Colonic mucosa (tissue), 4 donors: ENCODE measurements around the gene PNPLA2. TPM values are rescaled to one million over a fixed set of nuclear protein-coding genes. Genes with fewer than 3 reads are reported as not detected.

Source experiments
- DNase-seq: peaks from one replicate; pipeline ENCODE4 v3.0.0-alpha.2; 2020
- H3K27ac ChIP-seq: fragments of 200-600 bp; one replicate; pipeline ENCODE4 v1.8.0; 2021
- H3K27me3 ChIP-seq: fragments of 200-600 bp; one replicate; pipeline ENCODE4 v1.8.0; 2021
- H3K36me3 ChIP-seq: fragments of 200-600 bp; one replicate; pipeline ENCODE4 v1.8.0; 2021
- H3K4me1 ChIP-seq: fragments of 200-600 bp; one replicate; pipeline ENCODE4 v1.8.0; 2021; ENCODE audit warnings: mild to moderate bottlenecking
- H3K4me3 ChIP-seq: fragments of 200-600 bp; one replicate; pipeline ENCODE4 v1.8.0; 2021
- H3K9ac ChIP-seq, 2 donors: one replicate each; pipeline ENCODE4 v1.7.0; 2013; ENCODE audit warnings: control low read depth in 2 of 2, low read depth in 2 of 2, low read length in 2 of 2
- H3K9me3 ChIP-seq: fragments of 200-600 bp; one replicate; pipeline ENCODE4 v1.8.0; 2021
- intact Hi-C: fragments of 100-400 bp; cut with DNase I; formaldehyde crosslinking; loops from one replicate; pipeline ENCODE4 v1.14.1; 2022
- total RNA-seq, 2 donors: library from RNA; stranded (reverse); fragmentation: NEBNext Ultra II Directional in 1 of 2; extraction: Animal tissue kit (Norgen Biotek cat#: 25700) in 1 of 2; gene quantifications; one replicate each; pipeline ENCODE4 v1.2.1, GENCODE V29; 2021
- TF ChIP-seq, protein P1 (sequence below): fragments of 200-600 bp; IDR thresholded peaks from one replicate; pipeline ENCODE4 v1.8.0; 2022; ENCODE audit warnings: antibody characterized with exemption, mild to moderate bottlenecking
- donor health status: healthy.
- donor health status: DM: no; HTN: no; CAD: no.
- donor health status: DM: no; HTN: no; CAD: no.

Gene PNPLA2
- total RNA-seq, 2 donors from 2014 or later: 139 to 155 TPM

DNA sequence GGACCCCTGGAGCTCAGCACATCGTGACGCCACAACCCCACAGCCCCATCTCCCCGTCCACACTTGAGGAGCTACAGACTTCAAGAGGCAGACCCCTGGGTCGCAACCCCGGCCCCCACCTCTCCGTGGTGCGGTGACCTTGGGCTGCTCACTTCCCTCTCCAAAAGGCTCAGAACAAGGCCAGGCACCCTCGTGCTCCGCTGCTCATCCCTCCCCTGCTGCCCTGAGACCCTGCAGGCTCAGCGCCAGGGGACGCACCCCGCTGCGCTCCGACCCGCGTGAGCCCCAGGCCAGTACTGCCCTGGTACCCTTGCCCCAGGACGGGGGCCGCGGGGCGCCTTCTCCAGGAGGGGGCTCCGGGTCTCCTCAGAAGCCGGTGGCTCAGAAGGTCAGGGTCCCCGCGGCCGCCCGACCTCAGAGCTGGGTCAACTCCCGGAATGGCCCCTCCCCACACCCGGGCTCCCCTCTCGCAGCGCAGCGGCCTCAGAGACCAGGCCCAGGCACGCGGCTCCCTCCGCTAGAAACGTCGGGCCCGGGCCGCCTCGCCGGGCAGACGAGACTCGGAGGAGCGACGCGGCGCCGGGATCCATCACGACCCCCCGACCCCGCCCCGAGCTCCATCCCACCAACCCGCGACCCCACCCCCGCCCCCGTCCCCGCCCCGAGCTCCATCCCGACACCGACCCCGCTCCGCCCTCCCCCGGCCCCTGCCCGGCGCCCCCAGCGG, 42.0 kb upstream of the PNPLA2 start:
- intact Hi-C loops: no loop called here
- TF ChIP-seq, protein P1, sequence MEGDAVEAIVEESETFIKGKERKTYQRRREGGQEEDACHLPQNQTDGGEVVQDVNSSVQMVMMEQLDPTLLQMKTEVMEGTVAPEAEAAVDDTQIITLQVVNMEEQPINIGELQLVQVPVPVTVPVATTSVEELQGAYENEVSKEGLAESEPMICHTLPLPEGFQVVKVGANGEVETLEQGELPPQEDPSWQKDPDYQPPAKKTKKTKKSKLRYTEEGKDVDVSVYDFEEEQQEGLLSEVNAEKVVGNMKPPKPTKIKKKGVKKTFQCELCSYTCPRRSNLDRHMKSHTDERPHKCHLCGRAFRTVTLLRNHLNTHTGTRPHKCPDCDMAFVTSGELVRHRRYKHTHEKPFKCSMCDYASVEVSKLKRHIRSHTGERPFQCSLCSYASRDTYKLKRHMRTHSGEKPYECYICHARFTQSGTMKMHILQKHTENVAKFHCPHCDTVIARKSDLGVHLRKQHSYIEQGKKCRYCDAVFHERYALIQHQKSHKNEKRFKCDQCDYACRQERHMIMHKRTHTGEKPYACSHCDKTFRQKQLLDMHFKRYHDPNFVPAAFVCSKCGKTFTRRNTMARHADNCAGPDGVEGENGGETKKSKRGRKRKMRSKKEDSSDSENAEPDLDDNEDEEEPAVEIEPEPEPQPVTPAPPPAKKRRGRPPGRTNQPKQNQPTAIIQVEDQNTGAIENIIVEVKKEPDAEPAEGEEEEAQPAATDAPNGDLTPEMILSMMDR: no peak
- H3K36me3 ChIP-seq: no peaks in the 10 kb centered on the region
- peak overlapping the region; percentile 85 to 93 for H3K9ac ChIP-seq
- H3K4me1 ChIP-seq: peaks cover 16% of the 10 kb centered on the region
- no peaks in the 10 kb centered on the region for H3K9me3 ChIP-seq
- peak overlapping the region; percentile 72 for H3K4me3 ChIP-seq
- H3K27ac ChIP-seq: no peak overlapping the region
- no peaks in the 10 kb centered on the region for H3K27me3 ChIP-seq
- DNase-seq: no peak

DNA sequence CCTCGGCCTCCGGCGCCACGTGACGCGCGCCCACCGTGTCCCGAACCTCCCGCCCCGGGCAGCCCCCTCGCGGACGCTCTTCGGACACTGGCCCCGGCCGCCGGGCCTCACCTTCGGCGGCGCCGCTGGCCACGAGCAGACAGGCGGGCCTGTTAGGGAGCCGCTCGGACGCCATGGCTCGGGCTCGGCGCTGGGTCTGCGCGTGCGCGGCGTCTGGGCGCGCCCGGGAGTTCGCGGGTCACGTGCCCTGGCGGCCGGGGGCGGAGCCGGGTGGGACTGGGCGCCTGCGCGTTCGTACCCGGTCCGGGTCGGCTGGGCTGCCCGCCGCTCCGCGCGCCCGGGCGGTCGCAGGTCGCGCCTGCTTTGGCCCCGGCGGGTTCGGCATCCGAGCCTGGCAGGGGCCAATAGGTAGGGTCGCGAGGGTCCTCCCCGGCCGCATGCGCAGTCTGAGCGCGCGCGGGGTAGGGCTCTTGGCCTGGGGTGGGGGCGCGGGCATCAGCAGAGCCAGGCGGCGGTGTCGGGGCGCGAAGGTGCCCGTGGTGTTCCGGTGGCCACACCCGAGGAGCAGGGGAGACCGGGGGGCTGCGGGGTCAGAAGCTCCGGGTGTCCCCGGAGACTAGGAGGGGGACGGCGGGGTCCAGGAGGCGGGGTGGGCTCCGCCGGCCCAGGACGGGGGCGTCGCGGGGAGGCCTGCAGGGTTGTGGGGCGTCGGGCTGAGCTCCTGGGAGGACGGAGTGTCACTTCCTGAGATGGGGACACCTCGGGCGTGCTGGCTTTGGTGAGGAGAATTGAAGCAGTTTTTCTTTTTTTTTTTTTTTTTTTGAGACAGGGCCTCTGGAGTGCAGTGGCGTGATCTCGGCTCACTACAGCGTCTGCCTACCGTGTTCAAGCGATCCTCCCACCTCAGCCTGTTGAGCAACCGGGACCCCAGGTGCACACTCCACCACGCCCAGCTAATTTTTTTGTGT, 41.1 kb upstream of the PNPLA2 start, which contains the start of gene GATD1:
GATD1 (minus strand) TSS at position 200 of the 968 bp plus-strand sequence; CDS start at position 175, 25 bp downstream.
- peak; percentile 94 for DNase-seq

DNA sequence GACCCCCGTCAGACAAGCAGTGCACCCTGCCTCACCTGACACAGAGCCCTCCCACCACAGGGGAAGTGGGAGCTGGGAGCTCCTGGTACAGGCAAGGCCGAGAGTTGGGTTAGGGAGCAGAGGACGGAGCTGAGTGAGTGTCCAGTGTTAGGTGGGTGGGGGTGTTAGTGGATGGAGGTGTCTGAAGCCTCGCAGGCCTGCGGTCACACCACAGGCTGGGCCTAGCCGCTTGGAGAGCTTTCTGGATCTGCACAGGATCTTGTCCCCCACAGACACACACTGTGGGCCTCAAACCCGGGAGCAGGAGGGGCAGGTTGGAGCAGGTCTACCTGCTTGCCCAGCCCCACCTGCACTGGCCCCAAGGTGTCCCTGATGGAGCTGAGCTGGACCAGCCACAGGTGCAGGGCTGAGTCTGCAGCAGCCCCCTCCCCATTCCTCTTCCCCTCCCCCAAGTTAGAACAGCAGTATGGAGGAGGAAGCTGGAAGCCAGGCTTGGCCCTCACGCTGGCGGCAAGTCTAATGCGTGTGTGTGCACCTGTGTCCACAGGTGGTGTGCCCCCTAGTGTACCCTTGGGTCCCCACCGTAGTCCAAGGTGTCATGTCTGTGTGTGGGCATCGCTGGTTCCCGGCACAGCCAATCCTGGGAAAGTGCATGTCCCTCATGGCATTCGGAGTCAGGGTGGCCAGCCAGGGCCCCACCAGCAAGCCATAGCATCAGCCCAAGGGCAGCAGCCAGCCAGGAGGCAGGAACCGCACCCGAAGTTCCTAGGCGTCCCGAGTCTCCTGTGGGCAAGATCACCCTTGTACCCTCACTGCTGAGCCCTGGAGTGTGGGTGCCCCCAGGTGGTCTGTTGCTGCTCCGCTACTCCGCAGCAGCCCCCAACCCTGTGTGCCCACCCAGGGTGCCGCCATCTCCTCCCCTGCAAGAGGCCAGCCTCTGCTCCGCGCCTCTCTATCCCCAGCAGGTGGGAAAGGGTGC, 39.4 kb upstream of the PNPLA2 start:
- Histone ChIP-seq H3K27me3 (no peaks in the 10 kb centered on the region), H3K4me3 (no peak overlapping the region), H3K9ac (no peak overlapping the region), H3K36me3 (no peaks in the 10 kb centered on the region), H3K27ac (no peak overlapping the region), H3K9me3 (no peaks in the 10 kb centered on the region), H3K4me1 (peaks cover 16% of the 10 kb centered on the region)
- no peak for DNase-seq
- intact Hi-C loops: no loop called here
- TF ChIP-seq, protein P1: no peak

More for the DNA sequence above, 41.1 kb upstream of the PNPLA2 start, which contains the start of gene GATD1:
- TF ChIP-seq, protein P1: no peak
- no peaks in the 10 kb centered on the region for H3K27me3 ChIP-seq
- no peaks in the 10 kb centered on the region for H3K36me3 ChIP-seq
- no peaks in the 10 kb centered on the region for H3K9me3 ChIP-seq
- H3K4me1 ChIP-seq: peaks cover 16% of the 10 kb centered on the region
- intact Hi-C loops: no loop called here
- H3K4me3 ChIP-seq: peak within 1 kb of the TSS; percentile 72
- peak within 1 kb of the TSS; percentile 37 for H3K27ac ChIP-seq
- H3K9ac ChIP-seq: peak within 1 kb of the TSS; percentile 93 to 95

DNA sequence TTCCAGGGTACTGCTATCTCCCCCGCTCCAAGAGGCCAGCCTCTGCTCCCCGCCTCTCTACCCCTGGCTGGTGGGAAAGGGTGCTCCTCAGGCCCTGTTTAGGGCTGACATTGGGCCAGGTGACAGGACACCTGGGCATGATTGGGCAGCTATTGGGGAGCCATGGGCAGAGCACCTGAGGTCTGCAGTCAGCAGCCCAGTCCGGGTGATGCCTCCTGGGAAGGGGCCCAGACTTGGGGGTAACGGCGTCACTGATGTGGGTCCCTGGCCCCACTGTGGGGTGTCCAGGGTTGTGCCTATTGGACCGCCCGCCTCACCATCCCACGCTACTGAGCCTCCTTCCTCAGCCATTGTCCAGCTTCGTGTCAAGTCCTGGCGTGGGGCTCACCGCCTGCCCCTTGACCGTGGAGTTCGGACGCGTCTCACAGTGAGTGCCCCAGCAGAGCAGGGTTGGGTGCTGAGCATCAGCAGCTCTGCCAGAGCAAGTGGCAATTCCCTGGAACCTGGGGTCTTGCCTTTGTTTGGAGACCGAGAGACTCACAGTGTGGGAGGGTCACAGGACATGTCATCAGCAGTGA, 38.7 kb upstream of the PNPLA2 start:
- Histone ChIP-seq H3K9me3 (no peaks in the 10 kb centered on the region), H3K36me3 (no peaks in the 10 kb centered on the region), H3K4me3 (no peak overlapping the region), H3K27ac (no peak overlapping the region), H3K9ac (no peak overlapping the region), H3K4me1 (peaks cover 15% of the 10 kb centered on the region), H3K27me3 (no peaks in the 10 kb centered on the region)
- TF ChIP-seq, protein P1: no peak
- DNase-seq: no peak
- intact Hi-C loops: no loop called here
